UCSD-AML1 (cell line): ENCODE data around the gene POR.
"Not testable (repeated sequence)": the region's sequence is repeated elsewhere in the genome, so short reads cannot be mapped to it uniquely, and the experiment has no call there.

Experiments
- DNase-seq: peaks from one replicate; lab custom pipeline; 2025; ENCODE audit not compliant: unreplicated experiment; lab: John Stamatoyannopoulos, UW

POR gene

GRCh38 chr7:75884476-75884875 is 30.5 kb upstream of the POR start:
- no peak for DNase-seq

GRCh38 chr7:75885036-75885435 is 29.9 kb upstream of the POR start:
- no peak for DNase-seq

GRCh38 chr7:75887669-75888369 is 27.1 kb upstream of the POR start:
- no peak for DNase-seq

GRCh38 chr7:75888464-75889222 is 26.3 kb upstream of the POR start:
- DNase-seq, result peak; percentile 11

- no peak for DNase-seq
Measured at GRCh38 chr7:75889223-75889825, 25.6 kb upstream of the POR start.

GRCh38 chr7:75889826-75890225 is 25.1 kb upstream of the POR start:
- no peak for DNase-seq

GRCh38 chr7:75891237-75891636 is 23.7 kb upstream of the POR start:
- DNase-seq, result not testable (repeated sequence)

GRCh38 chr7:75891815-75892411 is 23.0 kb upstream of the POR start:
- DNase-seq, result no peak

- no peak for DNase-seq
Measured at GRCh38 chr7:75892634-75893272, 22.2 kb upstream of the POR start.

- no peak for DNase-seq
Measured at GRCh38 chr7:75896803-75897327, 18.1 kb upstream of the POR start.

GRCh38 chr7:75900617-75901315 is 14.2 kb upstream of the POR start:
- DNase-seq, result no peak

- DNase-seq, result no peak
Measured at GRCh38 chr7:75905785-75906604, 9.0 kb upstream of the POR start.

- no peak for DNase-seq
Measured at GRCh38 chr7:75906991-75907667, 7.8 kb upstream of the POR start.

- DNase-seq, result not testable (repeated sequence)
Measured at GRCh38 chr7:75907668-75908039, 7.3 kb upstream of the POR start.

- DNase-seq, result no peak
Measured at GRCh38 chr7:75909521-75910132, 5.3 kb upstream of the POR start.

- not testable (repeated sequence) for DNase-seq
Measured at GRCh38 chr7:75911186-75911585, 3.8 kb upstream of the POR start.

GRCh38 chr7:75913437-75913836 is 1.5 kb upstream of the POR start:
- no peak for DNase-seq

- DNase-seq, result no peak
Measured at GRCh38 chr7:75914169-75914654, 743 bp upstream of the POR start.
